Measurements from ENCODE around the gene TOP2A. TPM values are rescaled to one million over a fixed set of nuclear protein-coding genes. Genes with fewer than 3 reads are reported as not detected.
A peak's percentile ranks its signal among the peaks of the same experiment; 100 is the strongest.

The TOP2A gene
- polyA plus RNA-seq, 1 donor from 2014 or later: 7.8 TPM

DNA sequence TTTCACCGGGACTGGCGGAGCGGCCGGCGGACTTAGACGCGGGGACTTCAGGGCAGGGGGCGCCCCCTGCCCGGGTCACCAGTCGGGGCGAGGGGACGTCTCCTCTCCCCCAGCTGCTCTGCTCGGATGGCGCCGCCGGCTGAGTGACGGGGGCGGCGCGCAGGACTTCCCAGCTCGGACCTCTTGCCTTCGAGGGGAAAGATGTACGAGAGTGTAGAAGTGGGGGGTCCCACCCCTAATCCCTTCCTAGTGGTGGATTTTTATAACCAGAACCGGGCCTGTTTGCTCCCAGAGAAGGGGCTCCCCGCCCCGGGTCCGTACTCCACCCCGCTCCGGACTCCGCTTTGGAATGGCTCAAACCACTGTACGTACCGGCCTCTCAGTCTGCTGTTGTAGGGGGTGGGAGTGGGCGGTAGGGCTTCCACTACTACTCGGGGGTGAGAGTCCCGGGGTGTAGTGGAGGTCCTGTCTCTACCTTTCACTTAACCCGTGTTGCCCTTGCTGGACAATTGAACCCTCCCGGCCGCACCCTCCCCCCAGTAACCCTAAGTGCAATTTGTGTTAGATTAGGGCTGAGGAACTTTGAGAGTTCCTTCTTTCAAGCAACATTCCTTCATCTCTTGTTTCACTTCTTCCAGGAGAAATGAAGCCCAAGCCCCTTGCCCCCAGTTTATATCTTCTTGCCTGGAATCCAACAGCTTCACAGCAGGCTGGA is 75.0 kb downstream of the TOP2A start:
- Histone ChIP-seq H3F3A (ENCODE audit: insufficient read depth, low read length, poor library complexity, severe bottlenecking) (peaks cover 2% of the 10 kb centered on the region), H3K9ac (ENCODE audit: low read length) (peak overlapping the region; percentile 97), H3K9me2 (ENCODE audit: insufficient read depth, low read length) (no peaks in the 10 kb centered on the region), H3K79me2 (replicated peaks; ENCODE audit: insufficient read depth, low read length) (peaks cover 65% of the 10 kb centered on the region), H3K27ac (ENCODE audit: low read length) (peak overlapping the region; percentile 88), H4K20me1 (ENCODE audit: insufficient read depth) (no peaks in the 10 kb centered on the region), H3K9me3 (ENCODE audit: low read length) (no peaks in the 10 kb centered on the region), H3K4me3 (ENCODE audit: low read length) (peak overlapping the region; percentile 91), H2AFZ (ENCODE audit: low read depth, low read length) (no peak overlapping the region), H3K27me3 (ENCODE audit: insufficient read depth, low read depth, low read length) (no peaks in the 10 kb centered on the region), H3K36me3 (ENCODE audit: insufficient read depth, low read length) (no peaks in the 10 kb centered on the region), H3K4me2 (ENCODE audit: low read length) (peak overlapping the region; percentile 78)
- TF ChIP-seq RAD21 (conservative IDR thresholded peaks at IDR 0.05) (no peak), TAF1 (IDR thresholded peaks at IDR 0.05; ENCODE audit: low read depth) (no peak), POLR2AphosphoS5 (IDR thresholded peaks at IDR 0.05) (no peak), EZH2 (IDR thresholded peaks at IDR 0.05; ENCODE audit: borderline replicate concordance, insufficient read depth, low read length, poor library complexity, severe bottlenecking) (no peak), MXI1 (conservative IDR thresholded peaks at IDR 0.05; ENCODE audit: poor library complexity, severe bottlenecking) (no peak), EP300 (conservative IDR thresholded peaks at IDR 0.05; ENCODE audit: poor library complexity, severe bottlenecking) (no peak), SMC3 (conservative IDR thresholded peaks at IDR 0.05; ENCODE audit: poor library complexity) (no peak)
- TF ChIP-seq, protein P1, sequence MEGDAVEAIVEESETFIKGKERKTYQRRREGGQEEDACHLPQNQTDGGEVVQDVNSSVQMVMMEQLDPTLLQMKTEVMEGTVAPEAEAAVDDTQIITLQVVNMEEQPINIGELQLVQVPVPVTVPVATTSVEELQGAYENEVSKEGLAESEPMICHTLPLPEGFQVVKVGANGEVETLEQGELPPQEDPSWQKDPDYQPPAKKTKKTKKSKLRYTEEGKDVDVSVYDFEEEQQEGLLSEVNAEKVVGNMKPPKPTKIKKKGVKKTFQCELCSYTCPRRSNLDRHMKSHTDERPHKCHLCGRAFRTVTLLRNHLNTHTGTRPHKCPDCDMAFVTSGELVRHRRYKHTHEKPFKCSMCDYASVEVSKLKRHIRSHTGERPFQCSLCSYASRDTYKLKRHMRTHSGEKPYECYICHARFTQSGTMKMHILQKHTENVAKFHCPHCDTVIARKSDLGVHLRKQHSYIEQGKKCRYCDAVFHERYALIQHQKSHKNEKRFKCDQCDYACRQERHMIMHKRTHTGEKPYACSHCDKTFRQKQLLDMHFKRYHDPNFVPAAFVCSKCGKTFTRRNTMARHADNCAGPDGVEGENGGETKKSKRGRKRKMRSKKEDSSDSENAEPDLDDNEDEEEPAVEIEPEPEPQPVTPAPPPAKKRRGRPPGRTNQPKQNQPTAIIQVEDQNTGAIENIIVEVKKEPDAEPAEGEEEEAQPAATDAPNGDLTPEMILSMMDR (IDR thresholded peaks at IDR 0.05; ENCODE audit: poor library complexity, severe bottlenecking): no peak
- TF ChIP-seq, protein P2, sequence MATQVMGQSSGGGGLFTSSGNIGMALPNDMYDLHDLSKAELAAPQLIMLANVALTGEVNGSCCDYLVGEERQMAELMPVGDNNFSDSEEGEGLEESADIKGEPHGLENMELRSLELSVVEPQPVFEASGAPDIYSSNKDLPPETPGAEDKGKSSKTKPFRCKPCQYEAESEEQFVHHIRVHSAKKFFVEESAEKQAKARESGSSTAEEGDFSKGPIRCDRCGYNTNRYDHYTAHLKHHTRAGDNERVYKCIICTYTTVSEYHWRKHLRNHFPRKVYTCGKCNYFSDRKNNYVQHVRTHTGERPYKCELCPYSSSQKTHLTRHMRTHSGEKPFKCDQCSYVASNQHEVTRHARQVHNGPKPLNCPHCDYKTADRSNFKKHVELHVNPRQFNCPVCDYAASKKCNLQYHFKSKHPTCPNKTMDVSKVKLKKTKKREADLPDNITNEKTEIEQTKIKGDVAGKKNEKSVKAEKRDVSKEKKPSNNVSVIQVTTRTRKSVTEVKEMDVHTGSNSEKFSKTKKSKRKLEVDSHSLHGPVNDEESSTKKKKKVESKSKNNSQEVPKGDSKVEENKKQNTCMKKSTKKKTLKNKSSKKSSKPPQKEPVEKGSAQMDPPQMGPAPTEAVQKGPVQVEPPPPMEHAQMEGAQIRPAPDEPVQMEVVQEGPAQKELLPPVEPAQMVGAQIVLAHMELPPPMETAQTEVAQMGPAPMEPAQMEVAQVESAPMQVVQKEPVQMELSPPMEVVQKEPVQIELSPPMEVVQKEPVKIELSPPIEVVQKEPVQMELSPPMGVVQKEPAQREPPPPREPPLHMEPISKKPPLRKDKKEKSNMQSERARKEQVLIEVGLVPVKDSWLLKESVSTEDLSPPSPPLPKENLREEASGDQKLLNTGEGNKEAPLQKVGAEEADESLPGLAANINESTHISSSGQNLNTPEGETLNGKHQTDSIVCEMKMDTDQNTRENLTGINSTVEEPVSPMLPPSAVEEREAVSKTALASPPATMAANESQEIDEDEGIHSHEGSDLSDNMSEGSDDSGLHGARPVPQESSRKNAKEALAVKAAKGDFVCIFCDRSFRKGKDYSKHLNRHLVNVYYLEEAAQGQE (IDR thresholded peaks at IDR 0.05; ENCODE audit: borderline replicate concordance): no peak

DNA sequence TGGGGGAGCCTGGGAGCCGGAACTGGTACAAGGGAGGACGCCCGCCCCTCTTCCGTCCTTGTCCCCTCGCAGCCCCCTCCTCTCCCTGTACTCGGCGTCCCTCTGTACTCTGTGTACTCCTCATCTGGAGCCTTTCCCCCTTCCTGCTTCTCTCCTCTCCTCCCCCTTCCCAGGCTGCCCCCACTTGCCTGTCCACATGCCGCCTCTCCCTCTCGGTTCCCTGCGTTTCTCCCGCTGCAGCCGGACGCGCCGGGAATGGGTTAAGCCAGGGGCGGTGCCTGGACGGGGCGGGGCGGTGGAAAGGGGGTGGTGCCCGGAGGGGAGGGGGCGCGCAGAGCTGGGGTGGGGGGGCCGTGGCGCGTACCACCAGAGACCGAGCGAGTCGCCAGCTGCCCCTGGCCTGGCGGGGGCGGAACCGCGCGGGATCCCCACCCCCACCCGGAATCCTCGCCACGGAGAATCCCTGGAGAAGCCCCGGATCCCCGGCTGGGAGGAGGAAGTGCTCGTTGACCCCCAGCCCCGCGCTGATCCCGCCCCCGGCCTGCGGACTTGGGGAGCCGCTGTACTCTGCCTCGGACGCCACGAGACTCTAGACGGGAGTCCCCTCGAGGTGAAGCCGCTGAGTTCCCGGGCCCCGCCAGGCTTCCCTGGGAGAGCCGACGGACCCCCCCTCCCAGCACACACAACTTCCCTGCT is 75.7 kb downstream of the TOP2A start:
- Histone ChIP-seq H3K36me3 (ENCODE audit: insufficient read depth, low read length) (no peaks in the 10 kb centered on the region), H3K9me3 (ENCODE audit: low read length) (no peaks in the 10 kb centered on the region), H3K79me2 (replicated peaks; ENCODE audit: insufficient read depth, low read length) (peaks cover 59% of the 10 kb centered on the region), H2AFZ (ENCODE audit: low read depth, low read length) (peak overlapping the region; percentile 33), H3K27ac (ENCODE audit: low read length) (peak overlapping the region; percentile 88), H3K9ac (ENCODE audit: low read length) (peak overlapping the region; percentile 97), H3K4me2 (ENCODE audit: low read length) (peak overlapping the region; percentile 78), H4K20me1 (ENCODE audit: insufficient read depth) (no peaks in the 10 kb centered on the region), H3K9me2 (ENCODE audit: insufficient read depth, low read length) (no peaks in the 10 kb centered on the region), H3K4me3 (ENCODE audit: low read length) (peak overlapping the region; percentile 91), H3F3A (ENCODE audit: insufficient read depth, low read length, poor library complexity, severe bottlenecking) (peaks cover 2% of the 10 kb centered on the region), H3K27me3 (ENCODE audit: insufficient read depth, low read depth, low read length) (no peaks in the 10 kb centered on the region)
- TF ChIP-seq SMC3 (conservative IDR thresholded peaks at IDR 0.05; ENCODE audit: poor library complexity) (no peak), EZH2 (IDR thresholded peaks at IDR 0.05; ENCODE audit: borderline replicate concordance, insufficient read depth, low read length, poor library complexity, severe bottlenecking) (no peak), RAD21 (conservative IDR thresholded peaks at IDR 0.05) (no peak), POLR2AphosphoS5 (IDR thresholded peaks at IDR 0.05) (peak; percentile 83), TAF1 (IDR thresholded peaks at IDR 0.05; ENCODE audit: low read depth) (no peak), MXI1 (conservative IDR thresholded peaks at IDR 0.05; ENCODE audit: poor library complexity, severe bottlenecking) (peak; percentile 21)
- TF ChIP-seq, protein P2 (IDR thresholded peaks at IDR 0.05; ENCODE audit: borderline replicate concordance): peak; percentile 4

Measured in neural cell (in vitro differentiated cells).